EL (cell line): Measurements from ENCODE around the gene GABRB2.
"Not testable (repeated sequence)": the region's sequence is repeated elsewhere in the genome, so short reads cannot be mapped to it uniquely, and the experiment has no call there.

Experiments used
- DNase-seq: peaks from one replicate; pipeline ENCODE4 v3.0.0-alpha.2; 2016

GABRB2 gene

DNA sequence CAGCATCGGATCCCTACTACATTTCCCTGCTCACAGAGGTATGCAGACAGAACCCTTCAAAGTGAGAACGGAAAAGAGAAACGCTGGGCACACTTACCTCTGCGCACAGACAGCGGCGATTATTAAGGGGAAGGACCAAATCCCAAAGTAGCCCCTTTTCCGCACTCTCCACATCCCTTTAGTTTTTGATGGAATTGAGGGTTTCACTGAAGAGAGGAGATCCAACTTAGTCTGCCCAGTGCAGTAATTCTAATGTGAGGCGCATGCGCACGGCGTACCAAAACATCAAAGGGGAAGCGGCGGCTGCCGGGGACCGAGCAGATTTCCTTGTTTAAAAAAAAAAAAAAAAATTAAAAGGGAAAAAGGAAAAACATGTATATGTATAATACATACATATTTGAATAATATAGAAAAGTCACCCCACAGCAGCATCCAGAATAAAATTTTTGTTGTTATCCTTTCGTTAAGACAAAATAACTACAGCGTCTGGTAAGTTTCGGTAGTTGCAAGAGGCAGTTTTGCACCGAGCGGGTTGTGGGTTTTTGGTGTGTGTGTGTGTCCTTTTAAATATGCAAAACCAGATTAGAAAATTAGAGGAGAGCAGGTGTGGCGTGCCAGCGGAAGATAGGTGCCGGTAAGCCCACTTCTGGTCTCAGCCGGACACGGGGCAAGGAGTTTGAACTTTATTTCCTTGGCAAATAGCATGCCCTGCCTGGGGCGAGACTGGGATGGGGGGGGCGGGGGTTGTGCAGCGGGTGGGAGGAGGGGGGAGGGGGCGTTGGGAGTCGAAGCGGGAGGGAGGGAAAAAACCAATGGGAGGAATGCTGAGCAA lies at the start of gene GABRB2:
GABRB2 (minus strand) TSS at position 256 of the 832 bp plus-strand sequence; CDS start at position 174, 82 bp downstream.
- peak; percentile 4 for DNase-seq

GRCh38 chr5:161585798-161586197 lies 39.3 kb upstream of the GABRB2 start:
- DNase-seq: no peak

DNA sequence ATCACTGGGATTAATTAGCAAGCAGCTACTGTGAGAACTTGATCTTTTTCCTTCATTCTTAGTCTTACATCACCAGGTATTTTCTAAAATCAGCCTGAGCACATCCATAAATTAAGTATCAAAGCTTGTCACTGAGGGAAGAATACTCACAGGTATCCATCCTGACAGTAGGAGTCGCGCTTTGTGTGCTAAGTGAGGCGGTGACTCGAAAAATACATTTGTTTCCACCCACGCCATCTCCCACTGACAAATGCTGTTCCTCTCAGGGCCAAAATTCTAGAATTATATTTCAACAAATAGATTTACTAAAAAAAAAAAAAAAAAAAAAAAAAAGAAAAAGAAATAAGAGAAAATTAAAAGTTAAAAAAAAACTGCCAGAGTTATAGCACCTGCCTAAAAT lies 34.1 kb upstream of the GABRB2 start:
- no peak for DNase-seq

DNA sequence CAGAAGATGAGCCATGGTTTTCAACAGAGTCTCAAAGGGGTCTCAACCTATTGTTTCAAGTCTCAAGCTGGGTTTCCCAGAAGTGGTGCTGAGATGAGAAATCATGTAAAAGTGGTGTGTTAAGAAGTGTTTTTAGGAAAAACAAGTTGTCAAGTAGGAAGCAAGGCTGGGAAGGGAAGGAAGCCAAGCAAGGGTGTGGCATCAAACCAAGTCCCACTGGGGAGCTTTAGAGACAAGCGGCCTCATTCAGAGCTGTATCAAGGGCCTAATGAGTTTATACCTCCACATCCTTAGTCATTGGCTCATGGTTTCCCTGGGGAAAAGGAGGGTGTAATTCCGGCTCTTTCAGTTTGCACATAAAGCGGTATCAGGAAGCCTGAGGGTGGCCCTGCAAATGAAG lies 26.4 kb upstream of the GABRB2 start:
- no peak for DNase-seq

- DNase-seq: no peak
These were observed 19.6 kb upstream of the GABRB2 start for GRCh38 chr5:161566081-161566480.

- no peak for DNase-seq
These were observed 15.9 kb upstream of the GABRB2 start for GRCh38 chr5:161562446-161562845.

DNA sequence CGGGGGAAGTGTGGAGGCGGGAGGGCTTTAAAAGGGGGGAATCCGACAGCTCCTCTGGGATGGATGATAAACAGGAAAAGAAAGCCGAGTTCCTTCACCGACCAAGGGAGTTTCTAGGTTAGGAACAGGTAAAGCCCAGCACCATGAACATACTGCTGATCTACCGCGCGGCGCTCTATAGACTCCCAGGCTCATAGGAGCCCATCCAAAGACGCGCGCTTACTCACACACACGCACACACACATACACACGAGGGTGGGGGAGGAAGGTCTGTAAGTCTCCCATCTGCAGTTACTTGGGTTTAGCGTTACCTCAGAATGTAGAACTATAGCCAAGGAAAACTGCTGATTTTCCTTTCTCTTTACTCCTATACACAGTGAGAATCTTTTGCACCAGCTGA lies 2.6 kb upstream of the GABRB2 start:
- no peak for DNase-seq

DNA sequence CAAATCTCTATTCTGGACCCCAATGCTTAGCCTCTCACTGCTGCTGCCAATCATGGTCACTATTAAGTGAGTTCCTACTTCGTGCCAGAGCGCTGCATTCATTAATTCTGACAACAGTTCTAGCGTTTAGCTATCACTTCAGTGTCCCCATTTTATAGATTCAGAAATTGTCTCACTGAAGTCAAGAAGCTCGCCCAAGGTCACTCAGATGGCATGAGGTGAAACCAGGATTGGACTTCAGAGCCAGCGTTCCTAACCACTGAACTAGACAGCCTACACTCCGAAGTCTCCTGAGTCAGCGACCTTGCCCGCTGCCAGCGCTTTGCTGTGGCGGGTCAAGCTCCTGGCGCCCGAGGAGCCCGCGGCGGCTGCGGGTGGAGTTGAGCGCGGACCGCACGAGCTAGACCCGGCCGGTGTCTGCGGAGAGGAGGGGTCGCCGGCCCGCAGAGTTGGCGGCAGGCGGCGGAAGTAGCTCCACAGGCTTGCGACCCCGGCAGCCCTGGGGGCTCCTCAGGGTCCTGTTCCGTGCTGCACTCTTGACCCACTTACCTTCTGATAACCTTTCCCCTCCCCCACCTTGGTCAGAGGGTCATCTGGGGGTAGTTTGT lies 2.1 kb upstream of the GABRB2 start:
- DNase-seq: no peak

DNA sequence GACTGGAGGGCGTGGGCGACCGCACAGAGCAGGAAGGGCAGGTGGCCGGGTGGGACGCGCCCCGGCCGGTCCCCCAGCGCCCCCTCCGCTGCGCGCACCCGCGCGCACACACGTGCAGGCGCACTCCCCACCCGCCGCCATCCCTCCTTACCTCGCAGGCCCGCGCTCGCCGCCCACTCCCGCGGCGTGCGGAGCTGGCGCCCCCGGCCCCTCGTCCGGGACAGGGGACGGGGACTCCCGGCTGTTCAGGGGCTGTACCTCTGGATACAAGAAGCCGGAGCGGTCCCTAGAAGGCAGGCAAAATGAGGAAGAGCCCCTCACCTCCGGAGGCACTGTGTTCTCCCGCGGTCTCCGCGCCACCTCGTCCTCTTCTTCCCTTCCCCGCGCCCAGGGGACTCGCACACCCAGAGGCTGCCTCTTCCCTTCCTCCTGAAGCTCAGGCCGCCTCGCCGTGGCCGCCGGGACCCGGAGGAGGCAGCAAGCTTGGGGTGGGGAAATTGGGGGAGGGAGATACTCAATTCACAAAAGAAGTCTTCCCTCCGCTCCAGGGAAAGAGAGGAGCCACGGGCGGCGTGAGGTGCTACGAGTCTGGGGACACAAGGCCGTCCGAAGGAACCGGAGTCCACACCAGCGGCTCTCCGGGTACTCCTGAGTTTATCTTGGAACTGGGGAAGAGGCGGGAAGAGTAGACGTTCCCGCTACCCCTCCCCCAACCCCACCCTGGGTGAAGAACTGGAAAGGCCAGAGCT lies 1.4 kb upstream of the GABRB2 start:
- no peak for DNase-seq

DNA sequence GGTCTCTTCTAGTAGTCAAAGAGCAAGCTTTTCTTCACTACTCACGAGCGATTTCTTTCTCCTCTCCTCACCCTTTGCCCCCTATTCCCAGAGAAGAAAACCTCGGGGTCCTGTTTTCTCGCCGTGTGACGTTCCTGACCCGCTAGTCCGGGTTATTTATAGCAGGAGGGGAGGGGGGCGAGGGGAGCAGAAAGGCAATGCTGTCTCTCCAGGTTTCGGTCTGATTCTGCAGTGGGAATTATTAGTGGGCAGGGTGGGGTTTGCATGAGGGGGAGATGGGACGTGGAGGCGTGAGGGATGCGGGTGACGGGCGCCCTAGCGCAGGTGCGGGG lies 847 bp upstream of the GABRB2 start:
- DNase-seq: no peak

DNA sequence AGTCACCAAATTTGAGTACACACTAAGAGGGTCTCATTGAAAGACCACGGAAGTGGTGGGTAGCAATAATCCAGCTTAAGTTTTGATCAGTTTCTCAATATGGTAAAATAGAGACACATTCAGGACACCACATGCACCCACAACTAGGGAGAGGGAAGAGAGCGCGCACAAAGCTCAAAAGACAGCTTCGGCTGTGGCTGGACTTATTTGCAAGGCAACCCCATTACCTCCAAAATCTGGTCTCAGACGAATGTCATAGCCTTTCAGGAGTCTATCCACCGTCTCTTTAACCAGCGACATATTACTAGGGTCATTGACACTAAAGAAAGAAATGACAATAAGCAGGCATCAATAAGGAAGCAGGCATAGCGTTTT lies 443 bp downstream of the GABRB2 start:
- DNase-seq: no peak

GRCh38 chr5:161545344-161546094 lies 1.0 kb downstream of the GABRB2 start:
- DNase-seq: no peak

GRCh38 chr5:161544350-161544765 lies 2.2 kb downstream of the GABRB2 start:
- DNase-seq: peak; percentile 3

- no peak for DNase-seq
These were observed 7.5 kb downstream of the GABRB2 start for GRCh38 chr5:161539016-161539415.

- no peak for DNase-seq
These were observed 10.8 kb downstream of the GABRB2 start for GRCh38 chr5:161535762-161536161.

DNA sequence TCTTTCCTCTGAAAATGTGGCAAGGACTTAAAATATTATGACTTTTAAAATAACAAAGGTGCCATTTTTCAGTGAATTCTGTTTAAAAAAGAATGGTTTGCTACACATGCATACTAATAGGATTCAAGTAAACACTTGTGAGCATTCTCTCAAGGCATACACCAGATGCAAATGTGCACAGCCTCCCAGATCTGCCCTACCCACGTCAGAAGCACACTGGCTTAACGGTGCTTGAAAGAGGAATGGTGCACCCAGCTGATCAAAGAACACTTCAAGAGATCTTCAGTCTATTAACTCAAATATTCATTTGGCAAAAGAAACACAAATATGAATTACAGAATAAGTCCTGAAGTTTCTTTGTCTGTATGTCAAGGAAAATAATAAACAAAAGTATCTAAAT lies 15.8 kb downstream of the GABRB2 start:
- DNase-seq: no peak

- DNase-seq: no peak
These were observed 32.6 kb downstream of the GABRB2 start for GRCh38 chr5:161513942-161514341.

DNA sequence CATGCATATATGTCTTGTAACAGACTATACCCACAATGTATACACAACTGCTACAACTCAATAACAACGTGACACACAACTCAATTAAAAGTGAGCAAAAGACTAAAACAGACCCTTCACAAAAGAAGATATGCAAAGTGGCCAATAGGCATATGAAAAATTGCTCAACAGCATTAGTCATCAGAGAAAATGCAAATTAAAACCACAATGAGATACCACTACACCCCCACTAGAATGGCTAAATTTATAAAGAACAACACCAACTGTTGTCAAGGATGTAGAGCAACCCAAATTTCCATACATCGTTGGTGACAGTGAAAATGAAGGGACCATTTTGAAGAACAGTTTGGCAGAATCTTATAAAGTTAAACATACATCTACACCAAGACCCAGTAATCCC lies 38.9 kb downstream of the GABRB2 start:
- no peak for DNase-seq

DNA sequence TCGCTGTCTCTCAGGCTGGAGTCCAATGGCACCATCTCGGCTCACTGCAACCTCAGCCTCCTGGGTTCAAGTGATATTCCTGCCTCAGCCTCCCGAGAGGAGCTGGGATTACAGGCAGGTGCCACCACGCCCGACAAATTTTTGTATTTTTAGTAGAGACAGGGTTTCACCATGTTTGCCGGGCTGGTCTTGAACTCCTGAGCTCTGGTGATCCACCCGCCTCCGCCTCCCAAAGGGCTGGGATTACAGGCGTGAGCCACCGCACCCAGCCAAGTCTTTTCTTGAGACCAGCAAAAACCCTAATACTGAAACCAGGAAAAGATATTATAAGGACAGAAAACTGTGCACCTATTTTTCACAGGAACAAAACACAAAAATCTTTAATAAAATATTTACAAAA lies 41.4 kb downstream of the GABRB2 start:
- DNase-seq: not testable (repeated sequence)

DNA sequence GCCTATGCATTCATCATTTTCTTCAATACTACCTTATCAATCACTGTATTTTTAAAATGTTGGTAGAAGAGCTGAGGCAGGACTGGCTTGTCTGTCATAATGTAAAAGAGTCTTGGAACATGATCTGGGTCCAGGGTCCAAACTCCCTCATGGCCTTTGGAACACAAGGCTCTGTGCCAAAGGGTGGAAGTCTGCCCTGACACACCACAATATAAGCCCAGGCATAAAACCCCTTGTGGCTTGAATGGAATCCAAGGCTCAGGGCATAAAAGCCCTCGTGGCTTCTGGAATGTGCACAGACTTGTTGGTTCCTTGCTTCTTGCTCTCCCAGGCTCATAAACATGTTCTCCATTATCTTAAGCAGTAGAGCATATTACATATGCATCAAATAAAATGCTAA lies 48.0 kb downstream of the GABRB2 start:
- DNase-seq: no peak

- DNase-seq: no peak
These were observed 62.8 kb downstream of the GABRB2 start for GRCh38 chr5:161483721-161484120.

DNA sequence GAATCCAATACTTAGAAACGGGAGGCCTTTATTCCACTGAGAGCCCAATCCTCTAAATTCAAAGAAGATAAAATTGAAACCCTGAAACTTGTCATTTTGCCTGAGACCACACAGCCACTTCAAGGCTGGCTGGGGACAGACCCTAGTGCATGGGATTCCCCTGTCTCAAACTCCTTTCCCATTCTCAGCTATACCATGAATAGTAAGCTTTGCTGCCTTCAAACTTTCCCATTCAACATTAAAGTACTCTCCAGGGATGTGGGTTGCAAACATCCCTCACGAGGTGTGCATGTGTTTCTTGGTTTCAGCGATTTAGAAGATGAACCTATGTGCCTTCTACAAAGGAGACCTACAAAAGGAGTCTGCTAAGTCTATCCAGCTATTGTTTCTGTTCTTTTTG lies 64.6 kb downstream of the GABRB2 start:
- DNase-seq: no peak

DNA sequence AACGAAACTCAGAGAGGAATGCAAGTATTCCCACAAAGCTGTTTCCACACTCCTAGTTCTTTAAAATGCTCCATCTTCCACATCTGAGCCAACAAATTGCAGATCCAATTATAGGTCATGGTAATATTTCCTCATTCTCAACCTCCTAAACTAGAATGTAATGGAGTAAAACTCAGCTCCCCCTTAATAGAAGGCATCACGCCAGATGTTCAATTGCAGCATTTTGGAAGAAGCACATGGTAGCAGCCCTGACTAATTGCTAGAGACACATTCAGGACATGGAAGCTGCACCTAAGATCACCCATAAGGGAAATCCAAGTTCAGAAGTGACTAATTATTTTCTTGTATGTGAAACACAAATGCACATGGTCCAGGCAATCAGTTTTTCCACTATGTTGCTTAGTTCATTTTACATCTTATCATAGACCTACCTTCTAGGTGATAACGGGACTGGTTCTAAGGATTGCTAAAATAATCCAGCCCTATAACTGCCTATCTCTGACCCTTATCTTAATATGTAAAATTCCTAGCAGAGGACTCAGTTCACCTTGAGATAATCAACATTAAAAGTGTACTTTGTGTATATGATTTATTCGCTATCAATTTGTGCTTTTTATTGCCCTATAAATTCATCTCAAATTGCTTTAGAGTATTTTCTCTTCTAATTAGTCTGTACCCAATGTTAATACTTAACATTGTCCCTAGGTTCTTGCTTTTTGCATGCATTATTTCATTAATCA lies 75.1 kb downstream of the GABRB2 start:
- DNase-seq: no peak
